Bronchial epithelial cell (primary cell): ENCODE data around the gene MMS22L. TPM values are rescaled to one million over a fixed set of nuclear protein-coding genes. Genes with fewer than 3 reads are reported as not detected.

ENCODE experiments used
- DNase-seq: peaks from one replicate; pipeline ENCODE4 v3.0.0-alpha.2; 2010; ENCODE audit warnings: low read depth
- FAIRE-seq: peaks from 2 replicates; lab custom pipeline; 2011; peaks lifted over from hg19 to GRCh38; lab: Jason Lieb, UNC
- H3K27me3 ChIP-seq: 2 replicates; pipeline ENCODE4 v1.5.1; 2011; ENCODE audit warnings: low read length; ENCODE audit not compliant: control insufficient read depth, insufficient read depth
- H3K36me3 ChIP-seq: 2 replicates; pipeline ENCODE4 v1.5.1; 2011; ENCODE audit warnings: low read length; ENCODE audit not compliant: control insufficient read depth, insufficient read depth
- H3K4me3 ChIP-seq: 2 replicates; pipeline ENCODE4 v1.5.1; 2011; ENCODE audit warnings: mild to moderate bottlenecking, low read depth, low read length, control low read depth
- CTCF ChIP-seq: IDR thresholded peaks from 2 replicates; pipeline ENCODE4 v1.5.1; 2011; ENCODE audit warnings: mild to moderate bottlenecking, moderate library complexity, low read length, control low read depth, inconsistent platforms; ENCODE audit not compliant: insufficient read depth, severe bottlenecking
- total RNA-seq: library from RNA; depleted of rRNA; stranded (reverse); fragments of >200 nt; gene quantifications from 2 replicates; pipeline ENCODE4 v1.2.1, GENCODE V29; 2014

Gene MMS22L
- total RNA-seq, 1 donor from 2014 or later = 8.4 TPM

GRCh38 chr6:97138581-97138980, 144.4 kb downstream of the MMS22L start:
- TF ChIP-seq CTCF = no peak
- H3K27me3 ChIP-seq = no peaks in the 10 kb centered on the region
- peak; percentile 55 for DNase-seq
- H3K36me3 ChIP-seq = no peaks in the 10 kb centered on the region
- no peak for FAIRE-seq
- no peak overlapping the region for H3K4me3 ChIP-seq

GRCh38 chr6:97136626-97137358, 146.2 kb downstream of the MMS22L start:
- H3K36me3 ChIP-seq = no peaks in the 10 kb centered on the region
- no peak for FAIRE-seq

GRCh38 chr6:97133067-97133466, 149.9 kb downstream of the MMS22L start:
- DNase-seq (no peak), FAIRE-seq (no peak)
- no peak overlapping the region for H3K4me3 ChIP-seq
- TF ChIP-seq CTCF = no peak
- no peaks in the 10 kb centered on the region for H3K27me3 ChIP-seq
- H3K36me3 ChIP-seq = no peaks in the 10 kb centered on the region

More at GRCh38 chr6:97136626-97137358, 146.2 kb downstream of the MMS22L start:
- TF ChIP-seq CTCF = no peak
- no peak for DNase-seq
- Histone ChIP-seq H3K27me3 (no peaks in the 10 kb centered on the region), H3K4me3 (no peak overlapping the region)

- H3K27me3 ChIP-seq = no peaks in the 10 kb centered on the region
- no peaks in the 10 kb centered on the region for H3K36me3 ChIP-seq
- H3K4me3 ChIP-seq = no peak overlapping the region
- FAIRE-seq = no peak
- no peak for DNase-seq
- no peak for TF ChIP-seq CTCF
These were observed 153.9 kb downstream of the MMS22L start for GRCh38 chr6:97129106-97129505.

- no peak for FAIRE-seq
- TF ChIP-seq CTCF = no peak
- Histone ChIP-seq H3K36me3 (no peaks in the 10 kb centered on the region), H3K4me3 (no peak overlapping the region), H3K27me3 (no peaks in the 10 kb centered on the region)
- no peak for DNase-seq
These were observed 154.5 kb downstream of the MMS22L start for GRCh38 chr6:97128507-97128906.

GRCh38 chr6:97123652-97124051, 159.4 kb downstream of the MMS22L start:
- FAIRE-seq (no peak), DNase-seq (no peak)

More at GRCh38 chr6:97123652-97124051, 159.4 kb downstream of the MMS22L start:
- TF ChIP-seq CTCF = no peak
- Histone ChIP-seq H3K4me3 (no peak overlapping the region), H3K36me3 (no peaks in the 10 kb centered on the region), H3K27me3 (no peaks in the 10 kb centered on the region)
